COLO668 (cell line): Measurements from ENCODE around the gene RIN1.
"Not testable (repeated sequence)": the region's sequence is repeated elsewhere in the genome, so short reads cannot be mapped to it uniquely, and the experiment has no call there.

ENCODE experiments used
- DNase-seq: peaks from one replicate; lab custom pipeline; 2025; ENCODE audit not compliant: unreplicated experiment; lab: John Stamatoyannopoulos, UW

The RIN1 gene

GRCh38 chr11:66321606-66322005 lies 14.6 kb downstream of the RIN1 start:
- no peak for DNase-seq

- not testable (repeated sequence) for DNase-seq
These were observed 15.5 kb downstream of the RIN1 start for GRCh38 chr11:66320748-66321147.

GRCh38 chr11:66320289-66320688 lies 15.9 kb downstream of the RIN1 start:
- not testable (repeated sequence) for DNase-seq

GRCh38 chr11:66318600-66318970 lies 17.6 kb downstream of the RIN1 start:
- no peak for DNase-seq

- no peak for DNase-seq
These were observed 18.3 kb downstream of the RIN1 start for GRCh38 chr11:66317723-66318599.

GRCh38 chr11:66317322-66317722 lies 18.9 kb downstream of the RIN1 start:
- no peak for DNase-seq

- no peak for DNase-seq
These were observed 19.4 kb downstream of the RIN1 start, which contains the start of gene CD248 for GRCh38 chr11:66316849-66317251. CD248 (minus strand) TSS chr11:66317044; CDS start chr11:66317027, 17 bp downstream.

GRCh38 chr11:66315921-66316811 lies 20.1 kb downstream of the RIN1 start:
- peak; percentile 57 for DNase-seq

GRCh38 chr11:66315498-66315885 lies 20.7 kb downstream of the RIN1 start:
- no peak for DNase-seq

GRCh38 chr11:66314561-66315497 lies 21.4 kb downstream of the RIN1 start:
- no peak for DNase-seq

- no peak for DNase-seq
These were observed 22.1 kb downstream of the RIN1 start for GRCh38 chr11:66314186-66314501.

- DNase-seq = no peak
These were observed 22.7 kb downstream of the RIN1 start for GRCh38 chr11:66313321-66314185.

- peak; percentile 94 for DNase-seq
These were observed 23.5 kb downstream of the RIN1 start for GRCh38 chr11:66312549-66313320.

- peak; percentile 93 for DNase-seq
These were observed 24.2 kb downstream of the RIN1 start for GRCh38 chr11:66311965-66312548.

GRCh38 chr11:66311470-66311964 lies 24.7 kb downstream of the RIN1 start:
- DNase-seq = no peak

- DNase-seq = not testable (repeated sequence)
These were observed 25.3 kb downstream of the RIN1 start for GRCh38 chr11:66310803-66311440.

GRCh38 chr11:66310324-66310723 lies 25.9 kb downstream of the RIN1 start:
- no peak for DNase-seq

GRCh38 chr11:66309475-66309874 lies 26.8 kb downstream of the RIN1 start:
- no peak for DNase-seq
